Measurements from ENCODE around the gene TOP1.

Gene TOP1

GRCh38 chr20:41170386-41171105, 141.9 kb downstream of the TOP1 start:
- no peak for DNase-seq

GRCh38 chr20:41171736-41172295, 143.2 kb downstream of the TOP1 start:
- no peak for DNase-seq

- DNase-seq, result no peak
Observed at GRCh38 chr20:41172296-41173140, 143.9 kb downstream of the TOP1 start.

GRCh38 chr20:41173161-41173721, 144.6 kb downstream of the TOP1 start:
- DNase-seq, result peak; percentile 76

- no peak for DNase-seq
Observed at GRCh38 chr20:41173791-41174341, 145.2 kb downstream of the TOP1 start.

Measured in EL (cell line).